H7 (cell line): ENCODE data around the gene LBX2. TPM values are rescaled to one million over a fixed set of nuclear protein-coding genes. Genes with fewer than 3 reads are reported as not detected.

Experiments
- DNase-seq: peaks from one replicate; pipeline ENCODE4 v3.0.0; 2012
- H3K27me3 ChIP-seq: 2 replicates; pipeline ENCODE4 v1.6.0; 2011; ENCODE audit warnings: mild to moderate bottlenecking, low read length; ENCODE audit not compliant: control insufficient read depth, insufficient read depth
- H3K36me3 ChIP-seq: replicated peaks from 2 replicates; pipeline ENCODE4 v1.5.1; 2011; ENCODE audit warnings: low read length; ENCODE audit not compliant: control insufficient read depth, insufficient read depth
- H3K4me3 ChIP-seq: 2 replicates; pipeline ENCODE4 v1.5.1; 2011; ENCODE audit warnings: low read depth, mild to moderate bottlenecking, control low read depth, low read length, moderate library complexity; ENCODE audit not compliant: insufficient read depth
- total RNA-seq: library from RNA; depleted of rRNA; stranded (reverse); fragments of >200 nt; shearing (Covaris generic); gene quantifications from 2 replicates; pipeline ENCODE4 v1.2.3, GENCODE V29; 2014

Gene LBX2
- total RNA-seq, 1 experiment from 2014 or later = 0.17 TPM

- DNase-seq = peak; percentile 86
- peaks cover 5% of the 10 kb centered on the region; the same call in 1 of the 2 replicates for H3K27me3 ChIP-seq
- peaks cover 24% of the 10 kb centered on the region for H3K36me3 ChIP-seq
- peak overlapping the region; percentile 99 for H3K4me3 ChIP-seq
These were observed 31.1 kb upstream of the LBX2 start for GRCh38 chr2:74530239-74531187.

GRCh38 chr2:74529357-74530238, 30.2 kb upstream of the LBX2 start, which contains the start of the genes AUP1 and HTRA2:
TSS of gene AUP1 (minus strand) at chr2:74529706. CDS start at chr2:74529629, 77 bp downstream.
TSS of gene HTRA2 (plus strand) at chr2:74529933. CDS start at chr2:74530007, 74 bp downstream.
- H3K27me3 ChIP-seq = peaks cover 5% of the 10 kb centered on the region; the same call in 1 of the 2 replicates
- H3K36me3 ChIP-seq = peaks cover 24% of the 10 kb centered on the region
- DNase-seq = peak; percentile 100

DNA sequence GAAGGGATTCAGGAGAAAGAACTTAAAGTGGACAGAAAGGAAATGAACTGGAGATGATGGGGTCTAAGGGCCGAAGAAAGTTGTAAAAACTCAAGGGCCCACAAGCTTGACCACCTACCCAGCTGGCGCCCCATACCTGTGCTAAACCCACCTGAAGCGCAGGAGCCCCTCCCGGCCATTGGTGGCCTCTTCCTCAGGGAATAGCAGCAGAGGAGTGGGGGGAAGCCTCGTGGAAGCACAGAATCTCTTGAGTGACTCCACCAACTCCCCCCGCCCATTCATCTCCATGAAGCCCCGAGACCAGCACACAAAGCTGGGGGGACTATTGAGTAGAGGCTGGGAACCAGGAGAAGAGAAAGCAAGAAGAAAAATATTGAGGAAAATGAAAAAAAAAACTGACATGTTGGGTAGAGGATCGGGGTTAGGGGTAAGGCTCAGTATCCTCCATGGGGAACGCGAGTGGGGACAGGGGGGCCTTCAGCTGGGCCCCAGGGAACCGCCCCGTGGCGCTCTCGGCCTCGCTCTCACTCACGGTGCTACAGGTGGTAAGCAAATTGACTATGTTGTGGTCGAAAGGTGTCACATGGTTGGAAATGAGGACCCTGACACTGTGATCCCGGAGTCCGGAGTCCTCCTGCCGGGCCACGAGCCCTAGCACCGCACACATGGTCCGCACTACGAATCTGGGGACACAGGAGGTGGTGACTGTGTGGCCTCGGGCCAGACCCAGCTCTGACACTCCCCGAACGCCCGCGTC, 29.4 kb upstream of the LBX2 start:
- Histone ChIP-seq H3K4me3 (peak overlapping the region; percentile 99), H3K36me3 (peaks cover 24% of the 10 kb centered on the region), H3K27me3 (peaks cover 5% of the 10 kb centered on the region; the same call in 1 of the 2 replicates)
- no peak for DNase-seq

More at GRCh38 chr2:74529357-74530238, 30.2 kb upstream of the LBX2 start, which contains the start of the genes AUP1 and HTRA2:
- H3K4me3 ChIP-seq = peak within 1 kb of the TSS; percentile 99

GRCh38 chr2:74527741-74528140, 28.3 kb upstream of the LBX2 start:
- Histone ChIP-seq H3K4me3 (no peak overlapping the region), H3K36me3 (peaks cover 23% of the 10 kb centered on the region), H3K27me3 (peaks cover 9% of the 10 kb centered on the region; the same call in 1 of the 2 replicates)
- DNase-seq = no peak

DNA sequence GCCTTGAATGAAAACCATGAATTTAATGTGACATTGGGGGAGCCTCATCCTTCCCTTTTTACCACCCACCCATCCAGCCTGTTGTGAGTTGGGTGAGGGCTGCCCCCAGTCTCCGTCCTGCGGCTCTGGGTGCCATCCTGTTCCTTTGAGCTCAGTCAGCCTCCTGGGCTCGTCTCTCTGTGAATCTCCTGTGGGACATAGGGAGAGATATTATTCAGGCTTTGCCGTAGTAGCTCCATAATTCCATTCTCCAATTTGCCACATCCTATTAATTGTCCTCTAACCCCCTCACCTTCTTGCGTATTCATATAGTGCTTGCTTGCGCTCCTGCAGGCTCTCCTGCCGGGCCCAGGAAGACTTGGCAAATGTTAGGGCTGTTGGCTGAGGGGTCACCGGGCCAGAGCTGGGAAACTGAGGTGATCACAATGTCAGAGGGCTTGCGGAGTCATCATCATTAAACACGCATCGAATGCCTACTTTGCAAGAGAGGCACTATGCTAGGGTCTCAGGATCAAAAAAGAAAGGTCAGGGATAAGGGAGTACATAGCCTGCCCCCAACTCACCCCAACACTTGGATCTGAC, 27.3 kb upstream of the LBX2 start:
- Histone ChIP-seq H3K27me3 (peaks cover 18% of the 10 kb centered on the region), H3K36me3 (peaks cover 18% of the 10 kb centered on the region), H3K4me3 (no peak overlapping the region)
- peak; percentile 26 for DNase-seq

- DNase-seq = peak; percentile 75
- Histone ChIP-seq H3K4me3 (no peak within 1 kb of the TSS), H3K36me3 (peaks cover 17% of the 10 kb centered on the region), H3K27me3 (peaks cover 23% of the 10 kb centered on the region)
These were observed 26.6 kb upstream of the LBX2 start, which contains the start of gene DQX1 for GRCh38 chr2:74525717-74526648. TSS of gene DQX1 (minus strand) at chr2:74526231. CDS start at chr2:74525729, 502 bp downstream.

- peak; percentile 15 for DNase-seq
- Histone ChIP-seq H3K27me3 (peaks cover 23% of the 10 kb centered on the region), H3K4me3 (no peak overlapping the region), H3K36me3 (peaks cover 17% of the 10 kb centered on the region)
These were observed 25.7 kb upstream of the LBX2 start for GRCh38 chr2:74524955-74525716.

DNA sequence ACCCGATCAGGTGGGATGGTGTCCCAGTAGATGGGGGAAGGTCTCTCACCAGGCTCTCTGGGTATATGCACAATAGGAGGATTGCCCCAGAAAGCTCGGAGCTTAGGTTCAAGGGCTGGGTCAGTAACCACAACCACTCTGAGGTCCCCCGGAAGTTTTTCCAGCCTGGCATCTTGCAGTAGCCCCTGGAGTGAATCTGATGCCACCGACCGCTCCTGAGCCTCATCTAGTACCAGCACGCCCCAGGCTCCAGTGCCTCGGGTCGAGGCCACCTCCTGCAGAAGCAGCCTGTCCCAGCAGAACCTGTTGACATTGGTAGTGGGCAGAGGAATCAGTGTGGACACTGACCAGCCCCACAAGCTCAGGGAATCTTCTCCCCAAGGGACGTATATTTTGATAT, 24.6 kb upstream of the LBX2 start:
- peak; percentile 22 for DNase-seq
- Histone ChIP-seq H3K4me3 (no peak overlapping the region), H3K27me3 (peaks cover 34% of the 10 kb centered on the region), H3K36me3 (peaks cover 17% of the 10 kb centered on the region)

DNA sequence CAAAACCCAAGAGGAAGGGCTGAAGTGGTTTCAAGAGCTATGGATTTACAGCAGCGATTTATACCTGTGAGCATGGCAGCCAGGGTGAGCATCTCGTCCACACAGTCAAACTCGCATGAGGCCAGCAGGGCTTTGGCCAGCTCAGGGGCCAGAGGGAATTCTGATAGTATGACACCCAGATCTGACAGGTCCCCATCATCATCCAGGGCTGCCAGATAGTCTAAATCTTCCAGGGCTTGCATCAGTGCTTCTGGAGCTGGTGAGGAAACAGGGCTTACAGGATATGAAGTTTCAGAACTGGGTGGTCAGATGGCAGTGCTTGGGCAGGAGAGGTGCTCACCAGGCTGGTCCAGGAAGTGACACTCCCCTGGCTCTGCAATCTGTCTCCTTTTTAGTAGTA, 23.1 kb upstream of the LBX2 start:
- H3K36me3 ChIP-seq = peaks cover 11% of the 10 kb centered on the region
- peak; percentile 14 for DNase-seq
- H3K27me3 ChIP-seq = peaks cover 49% of the 10 kb centered on the region
- no peak overlapping the region for H3K4me3 ChIP-seq

DNA sequence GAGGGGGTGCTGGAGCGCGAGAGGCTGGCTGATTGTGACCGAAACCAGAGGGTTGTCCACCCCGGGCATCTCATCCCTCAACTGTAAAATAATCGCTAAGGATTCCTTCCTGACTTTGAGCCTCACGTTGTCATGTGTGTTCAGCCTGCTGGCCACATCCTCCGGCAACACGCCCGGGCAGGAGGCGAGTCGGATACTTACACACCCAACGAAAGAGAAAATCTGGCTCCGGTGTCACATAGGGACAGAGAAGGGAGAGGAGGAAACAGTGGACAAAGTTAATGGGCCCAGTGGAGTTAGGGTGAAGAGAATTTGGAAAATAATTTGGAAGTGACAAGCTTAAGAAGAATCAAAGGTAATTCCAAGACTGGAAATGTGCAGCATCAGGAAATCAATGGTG, 17.2 kb upstream of the LBX2 start:
- Histone ChIP-seq H3K4me3 (no peak overlapping the region), H3K36me3 (no peaks in the 10 kb centered on the region), H3K27me3 (peaks cover 91% of the 10 kb centered on the region)
- DNase-seq = no peak

GRCh38 chr2:74515981-74516633, 16.7 kb upstream of the LBX2 start:
- Histone ChIP-seq H3K4me3 (peak overlapping the region; percentile 34), H3K27me3 (peaks cover 94% of the 10 kb centered on the region), H3K36me3 (no peaks in the 10 kb centered on the region)
- DNase-seq = peak; percentile 98
